GM21390 (cell line): ENCODE measurements around the gene GPER1.
"Not testable (repeated sequence)": the region's sequence is repeated elsewhere in the genome, so short reads cannot be mapped to it uniquely, and the experiment has no call there.

Experiments
- ATAC-seq: cut with Tn5 transposase; IDR thresholded peaks from one replicate; pipeline ENCODE4 v1.9.1; 2021; ENCODE audit not compliant: unreplicated experiment

GPER1 gene

GRCh38 chr7:1140476-1141104 lies 52.7 kb downstream of the GPER1 start:
- ATAC-seq, result no peak

DNA sequence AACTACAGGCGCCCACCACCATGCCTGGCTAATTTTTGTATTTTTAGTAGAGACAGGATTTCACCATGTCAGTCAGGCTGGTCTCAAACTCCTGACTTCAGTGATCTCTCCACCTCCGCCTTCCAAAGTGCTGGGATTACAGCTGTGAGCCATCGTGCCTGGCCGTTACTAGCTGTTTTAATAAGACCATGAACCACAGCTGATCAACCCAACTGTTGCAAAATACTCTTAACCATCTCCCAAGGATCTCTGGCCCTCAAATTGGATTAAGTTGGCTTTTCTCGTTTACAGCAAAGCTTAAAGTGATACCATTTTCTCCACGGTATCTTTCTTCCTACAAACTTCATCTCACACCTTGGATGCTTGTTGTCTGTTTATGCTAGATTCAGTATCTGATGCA lies 53.7 kb downstream of the GPER1 start:
- ATAC-seq, result no peak

- no peak for ATAC-seq
Observed at GRCh38 chr7:1142051-1142635, 54.2 kb downstream of the GPER1 start.

- ATAC-seq, result not testable (repeated sequence)
Observed at GRCh38 chr7:1143031-1143430, 55.1 kb downstream of the GPER1 start.
